LHCN-M2 (cell line): Measurements from ENCODE around the gene MCTP2. TPM values are rescaled to one million over a fixed set of nuclear protein-coding genes. Genes with fewer than 3 reads are reported as not detected.
"Not testable (repeated sequence)": the region's sequence is repeated elsewhere in the genome, so short reads cannot be mapped to it uniquely, and the experiment has no call there.

ENCODE experiments used
- DNase-seq: peaks from one replicate; pipeline ENCODE4 v3.0.0-alpha.2; 2012; ENCODE audit warnings: low read depth
- total RNA-seq: library from RNA; depleted of rRNA; stranded (reverse); fragments of >200 nt; gene quantifications from 2 replicates; pipeline ENCODE4 v1.2.3, GENCODE V29; 2014

MCTP2 gene
- total RNA-seq, 1 experiment from 2014 or later = not detected

DNA sequence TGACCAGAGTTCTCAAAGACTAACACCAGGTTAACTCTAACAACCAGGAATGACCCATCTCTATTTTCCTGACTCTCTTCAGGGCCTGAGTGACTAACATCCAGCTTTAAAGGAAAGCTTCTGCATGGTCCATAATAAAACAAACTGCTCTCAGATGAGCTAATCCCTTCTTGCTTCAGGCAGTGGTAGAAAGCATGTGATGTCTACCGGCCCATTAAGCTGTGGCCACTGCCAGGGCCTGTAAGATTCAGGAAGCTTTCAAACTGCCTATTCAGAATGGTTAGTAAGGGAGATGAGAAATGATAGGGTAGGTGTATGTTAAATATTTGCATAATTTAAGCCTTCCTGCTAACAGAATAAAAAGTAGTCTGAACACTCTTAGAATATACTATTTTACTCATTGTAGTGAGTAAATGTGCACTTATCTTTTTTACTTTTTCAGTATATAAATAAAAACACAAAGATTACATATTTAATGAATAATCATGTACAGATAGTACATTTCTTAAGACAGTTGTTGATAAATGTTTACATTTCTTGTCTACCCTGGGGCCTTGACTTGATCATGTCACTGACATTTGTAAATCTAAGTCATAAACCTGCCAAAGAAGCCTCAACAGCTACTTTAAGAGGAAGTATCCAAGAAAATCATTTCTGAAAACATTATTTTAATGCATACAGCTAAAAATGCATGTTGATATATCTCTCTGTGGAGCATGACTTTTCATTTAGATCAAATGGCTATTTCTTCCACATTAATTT is 222.0 kb downstream of the MCTP2 start:
- no peak for DNase-seq

DNA sequence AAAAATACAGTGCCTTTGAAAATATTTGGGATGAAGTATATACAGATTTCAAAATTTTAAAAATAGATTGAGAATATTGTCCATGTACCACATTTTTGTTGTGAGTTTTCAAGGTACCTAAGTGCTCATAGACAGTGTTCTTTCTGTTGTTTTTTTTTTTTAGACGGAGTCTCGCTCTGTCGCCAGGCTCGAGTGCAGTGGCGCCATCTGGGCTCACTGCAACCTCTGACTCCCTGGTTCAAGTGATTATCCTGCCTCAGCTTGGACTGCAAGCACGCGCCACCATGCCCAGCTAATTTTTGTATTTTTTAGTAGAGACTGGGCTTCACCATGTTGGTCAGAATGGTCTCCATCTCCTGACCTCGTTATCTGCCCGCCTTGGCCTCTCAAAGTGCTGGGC is 223.9 kb downstream of the MCTP2 start:
- no peak for DNase-seq

DNA sequence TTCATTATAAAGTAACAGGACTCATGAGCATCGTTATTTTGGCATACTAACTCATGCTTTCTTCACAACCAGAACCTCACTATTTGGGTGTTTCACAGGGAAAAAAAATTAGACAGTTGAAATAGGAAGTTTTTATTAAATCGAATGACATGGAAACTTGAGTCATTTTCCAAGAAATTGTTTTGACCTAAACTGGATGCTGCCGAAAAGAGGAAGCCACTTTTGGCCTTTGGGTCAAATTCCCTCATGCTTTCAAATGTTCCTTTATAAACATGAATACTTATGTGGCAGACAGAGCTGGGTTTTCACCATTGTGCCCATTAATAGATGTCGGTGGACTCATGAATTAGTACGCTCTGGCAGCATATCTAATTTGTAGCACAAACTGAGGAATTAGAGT is 224.9 kb downstream of the MCTP2 start:
- no peak for DNase-seq

DNA sequence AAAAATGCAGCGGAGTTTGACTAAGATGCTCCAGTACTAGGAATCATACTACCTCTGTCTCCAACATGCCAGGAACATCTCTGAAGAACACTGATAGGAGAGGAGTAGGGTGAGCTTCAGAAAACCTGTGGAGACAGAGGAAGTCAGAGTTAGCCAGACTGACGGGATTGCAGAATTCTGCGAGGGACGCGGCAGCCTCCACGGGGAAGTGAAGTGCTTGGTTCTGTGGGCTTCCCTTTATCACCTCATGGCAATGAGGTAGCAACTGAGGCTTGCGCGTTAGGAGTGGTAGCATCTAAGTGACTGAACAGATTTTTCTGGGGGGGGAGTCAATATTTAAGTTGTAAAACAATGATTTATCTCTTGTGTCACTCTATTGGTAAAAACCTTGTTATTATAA is 226.3 kb downstream of the MCTP2 start:
- no peak for DNase-seq

DNA sequence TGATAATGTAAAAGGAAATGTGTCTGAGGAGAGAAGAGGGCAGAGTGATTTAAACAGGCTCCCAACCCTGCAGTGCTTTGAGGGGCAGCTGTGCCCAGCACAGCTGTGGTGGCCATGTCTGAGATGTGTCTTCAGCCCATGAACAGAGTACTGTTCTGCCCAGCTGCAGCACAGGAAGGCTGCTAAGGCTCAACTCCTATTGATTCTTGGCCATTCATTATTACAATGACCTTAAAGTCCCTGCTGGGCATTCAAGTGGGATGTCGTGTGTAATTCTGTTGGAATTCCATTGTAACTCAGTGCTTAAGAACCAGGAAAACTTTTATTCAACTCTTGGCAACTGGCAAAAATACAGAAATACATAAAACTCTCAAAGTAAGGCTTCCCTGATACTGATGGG is 229.3 kb downstream of the MCTP2 start:
- no peak for DNase-seq

DNA sequence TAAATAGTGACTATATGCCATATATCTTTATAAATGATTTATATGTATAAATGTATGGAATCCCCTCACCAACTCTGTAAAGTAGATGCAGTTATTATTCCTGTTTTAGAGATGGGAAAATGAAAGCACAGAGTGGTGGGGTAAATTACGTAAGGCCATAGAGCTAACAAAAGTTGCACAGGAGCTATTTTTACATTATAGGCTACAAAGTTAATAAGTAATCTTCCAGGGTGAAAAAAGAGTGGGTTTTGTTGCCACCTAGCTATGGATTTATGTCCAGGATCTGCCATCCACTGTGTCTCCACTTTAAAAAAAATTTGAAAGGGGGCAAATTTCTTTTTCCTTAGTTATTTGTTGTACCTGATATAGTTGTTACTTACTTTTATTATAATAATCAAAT is 235.7 kb downstream of the MCTP2 start:
- no peak for DNase-seq

DNA sequence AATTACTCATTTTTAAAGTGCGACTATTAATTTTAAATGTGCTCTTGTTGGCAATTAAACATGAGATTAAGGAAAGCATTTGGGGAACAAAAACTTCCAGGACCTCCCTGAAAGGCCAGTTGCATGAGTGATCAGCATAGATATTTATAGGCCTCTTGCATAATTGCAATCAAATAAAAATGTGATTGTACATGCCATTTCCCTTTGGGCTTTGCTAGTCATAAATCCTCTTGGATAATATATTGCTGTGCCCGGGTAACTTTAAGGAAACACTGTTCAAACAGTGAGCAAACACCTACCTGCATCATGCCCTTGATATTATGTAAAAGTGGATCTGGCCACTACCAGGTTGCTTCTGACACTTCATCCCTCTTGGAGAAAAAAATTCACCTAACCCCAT is 239.1 kb downstream of the MCTP2 start:
- DNase-seq = no peak

DNA sequence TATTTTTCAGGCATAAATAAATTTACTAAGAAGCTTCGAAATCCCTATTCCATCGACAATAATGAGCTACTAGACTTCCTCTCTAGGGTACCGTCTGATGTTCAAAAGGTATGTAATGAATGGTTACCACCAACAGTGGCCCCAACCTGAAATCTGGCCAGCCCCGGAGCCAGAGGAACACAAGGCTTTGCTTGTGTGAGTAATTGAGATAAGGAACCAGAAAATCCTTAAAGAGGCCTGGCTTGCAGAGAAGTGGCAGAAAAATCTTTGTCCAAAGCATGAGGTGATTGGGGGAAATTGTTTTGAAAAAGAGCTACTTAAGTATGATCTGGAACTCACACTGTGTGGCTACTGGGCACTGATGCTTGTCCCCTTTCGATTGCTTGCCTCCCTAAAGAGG is 245.3 kb downstream of the MCTP2 start:
- no peak for DNase-seq

DNA sequence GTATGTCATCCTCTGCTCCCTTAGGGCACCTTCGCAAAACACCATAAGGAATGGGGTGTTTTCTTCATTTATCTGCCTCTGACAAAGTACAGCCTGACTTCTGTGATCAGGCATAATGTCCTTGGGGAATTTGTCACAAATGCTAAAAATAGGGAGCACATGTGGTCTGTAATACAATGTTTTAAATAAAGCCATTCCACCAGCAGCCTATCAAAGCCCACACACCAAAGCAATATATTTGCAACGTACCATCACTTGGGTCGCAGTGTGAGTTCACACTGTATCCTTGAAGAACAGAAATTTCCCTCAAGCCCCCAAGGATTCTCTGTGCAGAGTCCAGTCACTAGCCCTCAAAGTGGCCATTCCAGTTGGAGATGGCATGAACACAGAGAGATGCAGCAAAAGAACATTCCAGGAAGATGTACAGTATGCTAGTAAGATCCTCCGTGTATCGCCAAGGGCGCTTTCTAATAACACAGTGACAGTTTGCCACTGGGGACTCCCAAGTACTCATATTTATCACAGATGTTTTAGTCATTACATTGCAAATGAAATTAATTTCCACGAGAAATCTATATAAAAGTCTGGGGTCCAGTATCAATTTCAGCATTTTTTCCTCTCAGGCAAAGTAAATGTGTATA is 246.7 kb downstream of the MCTP2 start:
- DNase-seq = no peak

DNA sequence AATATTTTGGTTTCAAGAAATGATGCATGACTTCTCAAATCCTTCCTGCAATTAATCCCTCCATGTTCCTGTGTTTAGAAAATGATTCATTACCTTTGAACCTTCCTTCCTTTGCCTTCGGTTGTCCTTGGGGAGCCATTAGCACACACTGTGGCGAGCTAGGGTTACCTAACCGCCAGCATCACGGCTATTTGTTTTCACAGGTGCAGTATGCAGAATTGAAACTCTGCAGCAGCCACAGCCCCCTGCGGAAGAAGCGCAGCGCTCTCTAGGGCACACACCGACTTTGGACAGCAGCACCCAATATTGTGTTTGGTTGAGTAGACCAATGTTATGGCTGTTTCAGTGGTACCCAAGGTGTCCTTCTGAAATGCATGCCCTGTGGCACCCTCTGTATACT is 247.4 kb downstream of the MCTP2 start:
- DNase-seq = no peak

DNA sequence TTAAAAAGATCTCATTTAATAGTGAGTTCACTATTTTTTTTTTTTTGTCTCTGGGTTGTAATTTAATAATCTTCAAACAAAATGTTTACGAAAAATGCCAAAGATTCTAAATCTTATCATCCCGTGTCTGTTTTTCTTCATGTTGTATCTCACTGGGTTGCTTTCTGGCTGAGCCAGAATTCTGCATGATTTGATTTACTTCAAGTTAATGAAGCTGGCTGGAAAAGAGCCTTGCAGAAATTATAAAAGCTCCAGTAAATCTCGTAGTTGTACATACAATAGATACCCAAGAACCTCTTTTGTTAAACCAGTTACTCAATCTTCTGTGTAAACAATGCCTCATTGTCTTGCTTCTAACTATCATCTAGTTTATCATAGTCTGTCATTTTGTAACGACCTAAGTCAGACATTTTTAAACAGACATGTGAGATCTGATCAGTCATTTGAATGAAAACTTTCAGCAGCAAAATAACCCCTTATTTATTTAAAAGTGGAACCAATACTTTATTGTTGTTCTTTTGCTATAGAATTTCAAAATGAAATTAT is 249.0 kb downstream of the MCTP2 start:
- DNase-seq = no peak

DNA sequence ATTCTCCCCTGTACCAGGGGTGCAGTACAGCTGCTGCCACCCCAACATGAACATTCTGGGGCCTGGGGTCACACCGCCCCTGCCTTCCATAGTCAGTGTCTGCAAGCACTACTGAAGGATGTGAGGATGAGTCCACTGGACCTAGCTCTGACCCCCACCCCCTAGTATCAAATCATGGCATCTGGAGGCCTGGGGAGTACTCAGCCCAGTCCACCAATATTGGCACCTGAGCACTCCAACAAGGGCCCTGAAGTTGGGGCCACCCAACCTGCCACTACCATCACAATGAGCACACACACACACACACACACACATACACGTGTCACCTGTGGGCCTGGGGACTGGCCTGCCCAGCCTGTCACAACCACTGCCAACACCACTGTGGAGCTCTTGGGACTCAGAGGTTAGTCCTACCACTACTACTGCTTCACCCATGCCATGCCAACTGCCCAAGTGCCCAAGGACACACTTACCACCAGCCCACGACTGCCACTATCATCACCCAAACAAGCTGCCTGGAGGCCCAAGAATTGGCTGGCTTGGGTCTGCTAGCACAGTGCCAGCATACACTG is 253.9 kb downstream of the MCTP2 start:
- DNase-seq = no peak

DNA sequence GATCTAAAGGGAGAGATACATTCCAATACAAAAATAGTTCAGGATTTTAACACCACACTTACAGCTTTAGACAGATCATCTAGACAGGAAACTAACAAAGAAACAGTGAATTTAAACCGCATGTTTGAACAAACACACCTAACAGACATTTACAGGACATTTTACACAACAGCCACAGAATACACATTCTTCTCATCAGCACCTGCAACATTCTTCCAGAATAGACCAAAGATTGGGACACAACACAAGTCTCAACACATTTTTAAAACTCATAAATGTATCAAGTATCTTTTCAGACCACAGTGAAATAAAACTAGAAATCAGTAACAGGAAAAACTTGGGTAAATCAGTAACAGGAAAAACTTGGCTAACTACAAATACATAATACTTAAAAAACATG is 256.3 kb downstream of the MCTP2 start:
- DNase-seq = no peak

DNA sequence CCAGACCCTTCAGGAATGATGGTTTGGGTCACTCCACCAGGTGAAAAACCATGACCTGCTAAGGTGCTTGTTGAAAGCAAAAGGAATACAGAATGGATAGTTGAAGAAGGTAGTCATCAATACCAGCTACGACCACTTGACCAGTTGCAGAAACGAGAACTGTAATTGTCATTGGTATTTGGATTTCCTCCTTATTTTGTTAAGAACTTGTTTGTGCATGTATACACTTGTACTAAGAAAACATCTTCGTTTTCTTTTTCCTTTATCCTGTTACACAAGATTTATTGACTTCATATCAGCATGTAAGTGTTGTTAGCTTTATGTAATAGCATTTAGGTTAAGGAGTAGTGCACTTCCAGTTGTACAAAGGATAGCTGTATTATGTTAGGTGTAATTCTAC is 261.8 kb downstream of the MCTP2 start:
- DNase-seq = no peak

DNA sequence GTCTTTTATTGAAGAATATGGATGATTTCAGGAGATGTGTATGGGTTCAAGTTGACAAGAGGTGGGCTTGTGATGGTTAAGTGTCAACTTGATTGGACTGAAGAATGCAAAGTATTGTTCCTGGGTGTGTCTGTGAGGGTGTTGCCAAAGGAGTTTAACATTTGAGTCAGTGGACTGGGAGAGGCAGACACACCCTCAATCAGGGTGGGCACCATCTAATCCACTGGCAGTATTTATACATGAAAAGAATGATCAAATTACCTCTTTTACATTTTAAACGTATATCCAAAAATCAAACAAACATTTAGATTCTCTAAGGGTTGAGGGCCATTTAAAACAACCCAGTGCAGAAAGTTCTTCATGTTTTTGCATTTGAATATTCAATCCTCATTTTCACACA is 262.2 kb downstream of the MCTP2 start:
- not testable (repeated sequence) for DNase-seq

DNA sequence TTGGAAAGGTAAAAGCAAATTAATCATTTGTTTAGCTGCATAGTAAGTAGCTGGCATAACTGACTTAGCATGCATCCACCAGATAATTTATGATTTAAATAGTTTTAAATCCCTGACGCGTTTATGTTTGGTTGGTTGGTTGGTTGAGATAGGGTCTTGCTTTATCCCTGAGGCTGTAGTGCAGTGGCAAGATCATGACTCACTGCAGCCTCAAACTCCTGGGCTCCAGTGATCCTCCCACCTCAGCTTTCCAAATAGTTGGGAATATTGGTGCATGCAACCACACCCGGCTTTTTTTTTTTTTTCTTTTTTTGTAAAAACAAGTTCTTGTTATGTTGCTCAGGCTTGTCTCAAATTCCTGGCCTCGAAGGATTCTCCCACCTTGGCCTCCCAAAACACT is 263.4 kb downstream of the MCTP2 start:
- no peak for DNase-seq

DNA sequence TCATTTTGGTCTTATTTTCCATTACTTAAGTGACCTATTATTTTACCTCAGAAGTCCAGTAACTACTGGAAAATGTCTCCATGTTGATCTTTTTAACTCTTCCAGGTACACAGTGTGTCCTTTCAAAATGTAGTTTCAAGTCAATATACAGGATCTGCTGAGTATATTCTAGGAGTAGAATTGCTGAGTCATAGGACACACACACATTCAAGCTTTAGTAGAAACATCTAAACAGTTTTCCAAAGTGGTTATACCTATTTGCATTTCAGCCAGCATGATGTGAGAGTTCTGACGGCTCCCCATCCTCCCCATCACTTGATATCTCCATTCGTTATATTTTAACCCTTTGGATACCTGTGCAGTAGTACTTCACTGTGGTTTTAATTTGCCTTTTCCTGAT is 271.9 kb downstream of the MCTP2 start:
- DNase-seq = no peak

DNA sequence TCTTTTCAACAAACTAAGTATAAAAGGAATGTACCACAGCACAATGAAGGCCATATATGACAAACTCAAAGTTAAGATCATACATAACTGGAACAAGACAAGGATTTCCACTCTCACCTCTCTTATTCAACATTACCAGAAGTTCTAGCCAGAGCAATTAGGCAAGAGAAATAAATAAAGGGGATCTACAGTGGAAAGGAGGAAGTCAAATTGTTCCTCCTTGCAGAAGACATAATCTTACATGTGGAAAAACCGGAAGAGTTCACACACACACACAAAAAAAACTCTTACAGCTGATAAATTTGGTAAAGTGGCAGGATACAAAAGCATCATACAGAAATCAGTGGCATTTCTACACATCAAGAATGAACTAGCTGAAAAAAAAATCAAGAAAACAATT is 277.9 kb downstream of the MCTP2 start:
- no peak for DNase-seq

DNA sequence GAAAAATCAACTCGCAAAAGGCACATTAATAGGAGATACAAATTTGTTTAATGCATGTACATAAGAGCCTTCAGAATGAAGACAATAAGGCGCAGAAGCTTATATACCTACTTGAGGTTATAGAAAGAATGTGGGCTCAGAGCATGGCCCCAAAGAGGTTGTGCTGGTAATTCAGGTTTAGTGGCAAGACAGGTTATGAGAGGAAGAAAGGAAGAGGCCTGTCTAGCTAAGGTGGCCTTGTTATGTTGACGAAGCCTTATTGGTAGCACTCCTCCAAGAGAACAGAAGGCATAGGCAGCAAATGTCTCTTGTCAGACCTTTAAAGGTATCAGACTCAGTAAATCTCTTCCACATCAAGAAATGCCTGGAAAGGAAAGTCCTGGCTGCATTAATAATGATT is 290.8 kb downstream of the MCTP2 start:
- no peak for DNase-seq

DNA sequence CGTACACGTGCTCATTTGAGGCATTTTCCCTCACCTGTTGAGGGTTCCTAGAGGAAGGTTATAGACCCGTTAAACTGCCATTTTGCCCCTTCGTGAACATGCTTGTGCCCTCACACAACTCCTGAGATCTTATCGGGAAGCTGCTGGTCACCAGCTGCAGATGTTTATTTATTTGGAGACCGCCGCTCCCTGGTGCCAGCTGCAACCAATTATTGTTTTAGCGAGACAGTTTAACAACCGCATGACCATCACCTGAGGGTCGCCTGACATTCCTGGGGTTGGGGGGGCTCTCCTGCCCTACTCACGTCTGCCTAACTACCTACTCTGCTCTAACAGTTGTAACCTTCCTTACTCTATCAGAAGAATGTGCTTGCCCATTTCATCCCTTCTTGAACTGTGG is 292.5 kb downstream of the MCTP2 start:
- DNase-seq = no peak

DNA sequence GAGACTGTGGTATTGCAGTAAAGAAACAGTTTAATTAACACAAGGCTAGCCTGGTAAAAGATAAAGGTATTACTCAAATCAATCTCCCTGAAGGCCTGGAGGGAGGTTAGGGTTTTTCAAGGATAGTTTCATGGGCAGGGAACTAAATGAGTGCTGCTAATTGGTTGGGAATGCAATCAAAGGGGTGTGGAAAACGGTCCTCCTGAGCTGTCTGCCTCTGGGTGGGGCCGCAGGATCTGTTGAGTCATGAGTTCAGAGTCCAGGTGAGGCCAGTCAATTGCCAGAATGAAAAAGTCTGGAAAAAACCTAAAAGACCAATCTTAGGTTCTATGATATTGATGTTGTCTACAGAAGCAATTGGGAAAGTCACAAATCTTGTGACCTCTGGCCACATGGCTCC is 293.2 kb downstream of the MCTP2 start:
- no peak for DNase-seq

DNA sequence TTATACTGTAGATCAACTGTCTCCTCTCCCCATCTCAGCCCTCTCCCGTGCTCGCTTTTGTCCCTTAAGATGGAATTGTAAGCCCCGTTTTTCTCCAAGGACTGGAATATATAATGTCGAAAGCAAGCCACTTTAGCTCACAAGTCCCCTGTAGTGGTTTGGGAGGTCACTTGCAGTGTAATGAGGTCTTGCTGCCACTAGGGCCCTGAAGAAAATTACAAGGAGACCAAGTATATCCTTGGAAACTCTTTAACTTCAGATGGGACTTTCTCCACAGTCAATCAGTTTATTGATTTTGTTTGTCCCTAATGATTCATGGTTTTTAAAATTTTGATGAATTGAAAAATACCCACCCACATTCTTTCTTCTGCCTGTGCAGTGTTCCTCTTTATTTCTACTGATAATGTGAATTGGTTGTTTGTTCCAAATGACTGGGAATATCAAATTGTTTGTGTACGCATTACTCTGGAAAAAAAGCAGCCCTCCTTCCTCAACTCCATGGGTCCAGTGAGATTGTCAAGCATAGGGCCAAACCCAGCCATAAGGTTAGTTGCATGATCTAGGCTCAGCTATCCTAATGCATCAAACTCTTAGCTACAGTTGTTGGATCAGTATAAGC is 294.8 kb downstream of the MCTP2 start:
- no peak for DNase-seq

DNA sequence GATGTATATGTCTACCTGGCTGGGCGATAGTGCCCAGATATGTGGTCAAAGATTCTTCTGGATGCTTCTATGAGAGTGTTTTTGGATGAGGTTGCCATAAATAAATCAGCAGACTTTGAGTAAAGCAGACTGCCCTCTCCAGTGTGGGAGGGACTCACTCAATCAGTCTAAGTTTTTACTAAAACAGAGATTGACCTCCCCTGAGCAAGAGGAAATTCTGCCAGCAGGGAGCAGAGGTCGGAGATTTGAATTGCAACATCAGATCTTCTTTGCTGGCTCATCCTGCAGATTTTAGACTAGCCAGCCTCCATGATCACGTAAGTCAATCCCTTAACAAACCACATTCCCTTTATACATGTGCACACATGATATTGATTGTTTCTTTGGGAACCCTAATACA is 300.9 kb downstream of the MCTP2 start:
- no peak for DNase-seq
